SK-N-SH (cell line): ENCODE data around the gene PRKG1. TPM values are rescaled to one million over a fixed set of nuclear protein-coding genes. Genes with fewer than 3 reads are reported as not detected.

ENCODE experiments used
- CTCF ChIA-PET: fragments of 300-600, 350-600 bp; formaldehyde crosslinking; extraction: SDS; loops from one replicate; lab custom pipeline; 2021; lab: Yijun Ruan, JAX
- POLR2A ChIA-PET: fragments of 350-600 bp; sonication (Branson Sonifier 250); formaldehyde crosslinking; extraction: SDS; loops from one replicate; lab custom pipeline; 2020; ENCODE audit warnings: antibody characterized with exemption, inconsistent platforms; lab: Yijun Ruan, JAX
- DNase-seq: peaks from one replicate; pipeline ENCODE4 v3.0.0; 2012
- H2AFZ ChIP-seq: fragments of 200-600 bp; sonication (generic); 2 replicates; pipeline ENCODE4 v1.8.1; 2016; ENCODE audit warnings: antibody characterized with exemption, mild to moderate bottlenecking, low read depth
- H3F3A ChIP-seq: fragments of 200-600 bp; sonication (generic); replicated peaks from 2 replicates; pipeline ENCODE3; 2016; ENCODE audit warnings: antibody characterized with exemption, mild to moderate bottlenecking; ENCODE audit not compliant: insufficient read depth
- H3K27ac ChIP-seq, 2 experiments: fragments of 200-500 bp in 1 of 2; fragments of 200-600 bp in 1 of 2; sonication (Bioruptor generic) in 1 of 2; sonication (generic), shearing (Covaris generic) in 1 of 2; 2 replicates each; pipeline versions ENCODE4 v1.5.1 to v1.6.1; 2014 to 2016; ENCODE audit warnings: low read depth in 2 of 2, inconsistent platforms in 1 of 2, low read length in 1 of 2, mild to moderate bottlenecking in 1 of 2, mixed read lengths in 1 of 2
- H3K27me3 ChIP-seq: fragments of 200-600 bp; sonication (generic), shearing (Covaris generic); 2 replicates; pipeline ENCODE4 v1.6.1; 2016; ENCODE audit warnings: mixed run types; ENCODE audit not compliant: insufficient read depth
- H3K36me3 ChIP-seq, 2 experiments: fragments of 200-500 bp in 1 of 2; fragments of 200-600 bp in 1 of 2; sonication (Bioruptor generic) in 1 of 2; sonication (generic) in 1 of 2; replicated peaks in 1 of 2; 2 replicates each; pipeline versions ENCODE3 to v1.5.1; 2014 to 2016; ENCODE audit warnings: low read length in 1 of 2, mild to moderate bottlenecking in 1 of 2; ENCODE audit not compliant: insufficient read depth in 2 of 2, control insufficient read depth in 1 of 2
- H3K4me1 ChIP-seq, 2 experiments: fragments of 200-500 bp in 1 of 2; fragments of 200-600 bp in 1 of 2; sonication (Bioruptor generic) in 1 of 2; sonication (generic), shearing (Covaris generic) in 1 of 2; 2 replicates each; pipeline versions ENCODE4 v1.5.1 to v1.6.1; 2014 to 2016; ENCODE audit warnings: low read depth in 1 of 2, low read length in 1 of 2, mixed run types in 1 of 2; ENCODE audit not compliant: insufficient read depth in 2 of 2, control insufficient read depth in 1 of 2
- H3K4me2 ChIP-seq: fragments of 200-600 bp; sonication (generic), shearing (Covaris generic); 2 replicates; pipeline ENCODE4 v1.6.1; 2017; ENCODE audit warnings: mixed run types
- H3K4me3 ChIP-seq, 2 experiments: fragments of 200-500 bp in 1 of 2; fragments of 200-600 bp in 1 of 2; sonication (Bioruptor generic) in 1 of 2; sonication (generic), shearing (Covaris generic) in 1 of 2; 2 replicates each; pipeline versions ENCODE4 v1.5.1 to v1.8.1; 2014 to 2016; ENCODE audit warnings: low read depth in 2 of 2, inconsistent platforms in 1 of 2, low read length in 1 of 2, mild to moderate bottlenecking in 1 of 2, mixed read lengths in 1 of 2, moderate library complexity in 1 of 2
- H3K79me2 ChIP-seq: fragments of 200-600 bp; sonication (generic); 2 replicates; pipeline ENCODE4 v1.8.1; 2017; ENCODE audit warnings: mild to moderate bottlenecking; ENCODE audit not compliant: insufficient read depth
- H3K9ac ChIP-seq: fragments of 200-600 bp; sonication (generic); 2 replicates; pipeline ENCODE4 v1.6.1; 2017; ENCODE audit warnings: mixed run types
- H3K9me2 ChIP-seq: fragments of 200-600 bp; sonication (generic); 2 replicates; pipeline ENCODE4 v1.6.1; 2017; ENCODE audit warnings: mixed run types
- H3K9me3 ChIP-seq: fragments of 200-600 bp; sonication (generic); 2 replicates; pipeline ENCODE4 v1.6.1; 2017; ENCODE audit warnings: mixed run types, mild to moderate bottlenecking, moderate library complexity
- H4K20me1 ChIP-seq: fragments of 200-600 bp; sonication (generic); 2 replicates; pipeline ENCODE4 v1.6.1; 2017; ENCODE audit warnings: mild to moderate bottlenecking, mixed run types; ENCODE audit not compliant: insufficient read depth
- EP300 ChIP-seq, 2 experiments: IDR thresholded peaks; 2 replicates each; pipeline versions ENCODE4 v1.4.0 to v1.6.1; 2012; ENCODE audit warnings: borderline replicate concordance in 1 of 2, low read depth in 1 of 2, low read length in 1 of 2
- FOXJ3 ChIP-seq: sonication (generic); formaldehyde crosslinking; IDR thresholded peaks from 2 replicates; pipeline ENCODE4 v1.5.1; 2020; ENCODE audit warnings: mild to moderate bottlenecking, missing genetic modification reagents
- GATA2 ChIP-seq: sonication (generic); formaldehyde crosslinking; IDR thresholded peaks from 2 replicates; pipeline ENCODE4 v1.5.0; 2020; ENCODE audit warnings: mild to moderate bottlenecking, missing genetic modification reagents
- JUND ChIP-seq: IDR thresholded peaks from 2 replicates; pipeline ENCODE4 v1.4.0; 2012
- NFIC ChIP-seq: IDR thresholded peaks from 2 replicates; pipeline ENCODE4 v1.4.0; 2012; ENCODE audit warnings: borderline replicate concordance
- RFX5 ChIP-seq: IDR thresholded peaks from 2 replicates; pipeline ENCODE4 v1.6.1; 2012; ENCODE audit warnings: mild to moderate bottlenecking, improper control_type of control experiment, low read length
- SMC3 ChIP-seq: IDR thresholded peaks from 2 replicates; pipeline ENCODE4 v1.6.1; 2012; ENCODE audit warnings: low read depth, low read length, improper control_type of control experiment
- TCF12 ChIP-seq: IDR thresholded peaks from 2 replicates; pipeline ENCODE4 v1.4.0; 2012
- WGBS: methylation state at CpG from one replicate; pipeline ENCODE4 v1.1.6; 2017; ENCODE audit warnings: low lambda C conversion rate; 5-methylcytosine and 5-hydroxymethylcytosine counted together
- polyA plus RNA-seq, 3 experiments: library from polyadenylated mRNA; depleted of rRNA; stranded (reverse); fragments of >200 nt; gene quantifications; 2 replicates each; pipeline ENCODE4 v1.2.3, GENCODE V29; 2012
- TF ChIP-seq, protein P1 (sequence below): IDR thresholded peaks from 2 replicates; pipeline ENCODE4 v1.4.0; 2012; ENCODE audit warnings: low read depth
- TF ChIP-seq, protein P2 (sequence below): fragments of 150-350 bp; IDR thresholded peaks from 2 replicates; pipeline ENCODE4 v1.6.1; 2017; ENCODE audit warnings: antibody characterized with exemption, low read length, low read depth, borderline replicate concordance
- TF ChIP-seq, protein P3 (sequence below): IDR thresholded peaks from 2 replicates; pipeline ENCODE4; 2012

Gene PRKG1
- polyA plus RNA-seq, 1 of the 3 experiments (the other 2 are of a cell fraction), result 4.1 TPM

DNA sequence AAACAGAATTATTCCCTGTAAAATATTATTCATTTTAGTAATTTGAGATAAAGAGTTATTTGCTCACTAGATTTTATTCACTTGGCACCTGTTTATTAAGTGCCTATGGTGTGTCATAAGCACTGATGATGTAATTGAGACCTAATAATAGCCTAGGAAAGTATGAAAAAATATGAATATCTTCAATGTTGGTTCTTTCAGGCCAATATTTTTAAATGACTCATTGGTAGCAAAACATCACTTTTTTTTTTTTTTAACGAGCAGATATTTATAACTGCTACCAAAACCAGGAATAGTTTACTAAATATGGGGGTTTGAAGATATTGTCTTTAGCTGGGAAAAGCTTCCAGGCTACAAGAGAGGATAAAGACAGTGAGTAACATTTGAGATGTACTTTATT, 228.0 kb downstream of the PRKG1 start (continued):
- TF ChIP-seq GATA2 (CRISPR knock-in tag), result no peak
- peak; percentile 17; the same call in 1 of the 2 replicates for TF ChIP-seq JUND

DNA sequence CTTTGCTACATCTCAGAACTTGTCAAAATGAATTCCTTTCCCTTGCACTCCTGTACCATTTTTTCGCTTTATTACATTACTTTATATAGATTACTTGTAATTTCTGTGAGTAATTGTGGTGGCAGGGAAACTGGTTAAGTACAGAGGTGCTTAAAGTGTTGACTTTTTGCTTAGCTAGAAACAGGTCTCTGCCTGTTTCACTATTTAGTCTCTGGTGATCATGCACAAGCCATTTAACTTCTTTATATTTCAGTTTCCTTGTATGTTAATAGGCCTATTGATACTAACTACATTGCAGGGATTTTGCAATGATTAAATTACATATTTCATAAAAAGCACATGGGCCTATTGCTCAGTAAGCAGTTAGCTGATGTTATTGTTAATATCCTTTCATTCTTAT, 233.8 kb downstream of the PRKG1 start:
- Histone ChIP-seq H3K9me2 (no peaks in the 10 kb centered on the region), H3K79me2 (no peaks in the 10 kb centered on the region), H3K9ac (no peak overlapping the region), H3K9me3 (no peaks in the 10 kb centered on the region), H3K4me2 (no peak overlapping the region), H3K4me3 (no peak overlapping the region), H3K4me1 (no peaks in the 10 kb centered on the region), H3K27me3 (no peaks in the 10 kb centered on the region), H3K27ac (no peak overlapping the region), H3K36me3 (no peaks in the 10 kb centered on the region), H4K20me1 (no peaks in the 10 kb centered on the region), H2AFZ (no peak overlapping the region), H3F3A (no peaks in the 10 kb centered on the region)
- DNase-seq, result no peak
- TF ChIP-seq FOXJ3 (CRISPR knock-in tag), result no peak
- TF ChIP-seq, protein P1, sequence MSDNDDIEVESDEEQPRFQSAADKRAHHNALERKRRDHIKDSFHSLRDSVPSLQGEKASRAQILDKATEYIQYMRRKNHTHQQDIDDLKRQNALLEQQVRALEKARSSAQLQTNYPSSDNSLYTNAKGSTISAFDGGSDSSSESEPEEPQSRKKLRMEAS, result no peak
- TF ChIP-seq, protein P2, sequence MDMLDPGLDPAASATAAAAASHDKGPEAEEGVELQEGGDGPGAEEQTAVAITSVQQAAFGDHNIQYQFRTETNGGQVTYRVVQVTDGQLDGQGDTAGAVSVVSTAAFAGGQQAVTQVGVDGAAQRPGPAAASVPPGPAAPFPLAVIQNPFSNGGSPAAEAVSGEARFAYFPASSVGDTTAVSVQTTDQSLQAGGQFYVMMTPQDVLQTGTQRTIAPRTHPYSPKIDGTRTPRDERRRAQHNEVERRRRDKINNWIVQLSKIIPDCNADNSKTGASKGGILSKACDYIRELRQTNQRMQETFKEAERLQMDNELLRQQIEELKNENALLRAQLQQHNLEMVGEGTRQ, result no peak
- TF ChIP-seq SMC3, result no peak
- TF ChIP-seq TCF12, result no peak
- TF ChIP-seq RFX5, result no peak
- TF ChIP-seq NFIC, result no peak
- no peak for TF ChIP-seq EP300 (IDR thresholded peaks at IDR 0.05; ENCODE audit: borderline replicate concordance in 1 of 2, low read depth in 1 of 2, low read length in 1 of 2)
- ChIA-PET POLR2A (no interaction called here), CTCF (no interaction called here)
- WGBS, result 80% methylated on average over 1 of the region's 1 CpG

DNA sequence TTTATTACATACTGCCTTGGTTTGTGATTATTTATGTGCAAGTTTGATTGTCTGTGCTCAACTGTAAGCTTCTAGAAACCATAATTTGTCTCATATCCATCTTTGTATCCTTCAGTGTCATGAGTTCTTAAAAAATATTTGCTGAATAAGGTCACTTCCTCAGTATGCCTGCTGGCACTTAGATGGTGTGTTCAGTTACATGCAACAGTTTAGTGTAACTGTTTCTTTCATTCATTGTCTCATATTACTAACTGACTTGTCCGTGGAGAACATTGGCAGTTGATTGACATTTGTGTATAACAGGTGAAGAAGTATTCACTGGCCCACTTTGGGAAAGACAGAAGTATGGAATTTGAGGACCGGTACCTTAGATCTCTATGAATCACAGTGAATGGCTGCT, 236.9 kb downstream of the PRKG1 start:
- H3K79me2 ChIP-seq, result no peaks in the 10 kb centered on the region
- WGBS, result 71% methylated on average over 2 of the region's 2 CpGs
- no peaks in the 10 kb centered on the region for H4K20me1 ChIP-seq

More for the DNA sequence above, 236.9 kb downstream of the PRKG1 start:
- H3K27ac ChIP-seq, result no peak overlapping the region
- peaks cover 0 to 4% of the 10 kb centered on the region in 2 experiments; a peak in 1 of 4 replicates for H3K4me1 ChIP-seq
- ChIA-PET CTCF (no interaction called here), POLR2A (no interaction called here)
- H3K9me3 ChIP-seq, result no peaks in the 10 kb centered on the region
- H3K27me3 ChIP-seq, result no peaks in the 10 kb centered on the region
- no peaks in the 10 kb centered on the region for H3K36me3 ChIP-seq
- H3K4me2 ChIP-seq, result no peak overlapping the region
- H2AFZ ChIP-seq, result no peak overlapping the region
- H3K9me2 ChIP-seq, result no peaks in the 10 kb centered on the region
- peaks cover 5% of the 10 kb centered on the region for H3F3A ChIP-seq
- TF ChIP-seq, protein P1, result no peak
- TF ChIP-seq, protein P3, sequence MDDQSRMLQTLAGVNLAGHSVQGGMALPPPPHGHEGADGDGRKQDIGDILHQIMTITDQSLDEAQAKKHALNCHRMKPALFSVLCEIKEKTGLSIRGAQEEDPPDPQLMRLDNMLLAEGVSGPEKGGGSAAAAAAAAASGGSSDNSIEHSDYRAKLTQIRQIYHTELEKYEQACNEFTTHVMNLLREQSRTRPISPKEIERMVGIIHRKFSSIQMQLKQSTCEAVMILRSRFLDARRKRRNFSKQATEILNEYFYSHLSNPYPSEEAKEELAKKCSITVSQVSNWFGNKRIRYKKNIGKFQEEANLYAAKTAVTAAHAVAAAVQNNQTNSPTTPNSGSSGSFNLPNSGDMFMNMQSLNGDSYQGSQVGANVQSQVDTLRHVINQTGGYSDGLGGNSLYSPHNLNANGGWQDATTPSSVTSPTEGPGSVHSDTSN, result peak; percentile 22; the same call in 1 of the 2 replicates
- peak; percentile 27; the same call in 1 of the 2 replicates for TF ChIP-seq TCF12
- H3K9ac ChIP-seq, result no peak overlapping the region
- no peak for DNase-seq
- no peak overlapping the region for H3K4me3 ChIP-seq
